ENCODE measurements around the gene NANOS1.
A peak's percentile ranks its signal among the peaks of the same experiment; 100 is the strongest.
"Not testable (repeated sequence)": the region's sequence is repeated elsewhere in the genome, so short reads cannot be mapped to it uniquely, and the experiment has no call there.

Gene NANOS1

DNA sequence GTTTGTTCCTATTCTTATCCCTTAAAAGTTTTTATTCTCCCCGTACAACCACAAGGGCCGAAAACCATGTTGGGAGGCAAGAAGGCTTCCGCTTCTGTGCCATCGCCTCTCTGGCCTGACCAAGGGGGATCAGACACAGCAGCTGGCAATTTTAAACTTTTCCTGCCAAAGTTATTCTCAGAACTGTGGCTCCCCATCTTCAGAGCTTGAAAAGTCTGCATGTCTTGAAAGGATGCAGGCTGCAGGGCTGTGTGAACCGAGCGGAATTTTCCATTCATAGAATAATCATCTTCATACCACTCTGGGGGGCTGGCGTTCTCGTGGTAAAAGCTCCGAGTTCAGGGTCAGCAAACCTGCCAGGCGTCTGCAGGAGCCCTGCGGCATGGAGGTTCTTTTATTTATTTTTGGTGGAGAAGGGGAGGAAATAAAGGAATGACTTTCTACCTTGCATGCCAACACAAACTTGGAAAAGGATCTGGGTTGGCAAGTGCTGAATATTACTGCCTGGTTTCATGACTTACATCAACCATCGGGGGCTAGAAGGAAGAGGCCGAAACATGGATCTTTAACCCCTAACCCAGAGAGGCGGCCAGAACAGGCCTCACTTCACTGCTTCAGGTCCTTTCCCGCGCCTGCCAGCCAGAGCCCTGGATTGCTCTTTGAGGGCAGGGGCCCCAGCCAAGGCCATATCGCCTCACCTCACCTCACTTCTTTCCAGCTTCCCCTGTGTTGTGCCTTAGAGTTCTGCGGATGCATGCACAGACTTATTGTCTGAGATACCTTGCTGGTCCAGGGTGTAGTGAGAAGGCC is 3.0 kb upstream of the NANOS1 start:
- Mint-ChIP-seq H3K36me3 (ENCODE audit: insufficient read depth) (peaks cover 5% of the 10 kb centered on the region), H3K27me3 (no peaks in the 10 kb centered on the region), H3K4me3 (no peak overlapping the region), H3K9me3 (no peaks in the 10 kb centered on the region), H3K4me1 (ENCODE audit: low read depth in 2 of 2) (peaks cover 0 to 5% of the 10 kb centered on the region in 2 donors), H3K27ac (peak overlapping the region in 1 of 2 donors; percentile 13)
- ATAC-seq (replicated peaks) (no peak), DNase-seq (no peak)

DNA sequence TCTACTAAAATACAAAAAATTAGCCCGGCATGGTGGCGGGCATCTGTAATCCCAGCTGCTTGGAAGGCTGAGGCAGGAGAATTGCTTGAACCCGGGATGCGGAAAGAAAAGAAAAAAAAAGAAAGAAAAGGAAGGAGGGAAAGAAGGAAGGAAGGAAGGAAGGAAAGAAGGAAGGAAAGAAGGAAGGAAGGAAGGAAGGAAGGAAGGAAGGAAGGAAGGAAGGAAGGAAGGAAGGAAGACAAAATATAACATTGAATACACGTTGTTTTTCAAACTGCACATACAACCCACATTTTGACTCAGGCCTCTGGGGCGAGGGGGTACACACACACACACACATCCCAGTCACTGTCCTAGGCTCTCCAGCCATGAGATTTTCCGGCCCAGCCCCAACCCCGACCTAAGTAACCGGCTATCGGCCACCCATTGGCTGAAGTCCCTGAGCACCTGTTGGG is 1.0 kb upstream of the NANOS1 start:
- H3K27me3 Mint-ChIP-seq = not testable (repeated sequence)
- Mint-ChIP-seq H3K27ac (peak overlapping the region; percentile 66 to 69), H3K4me3 (peak overlapping the region; percentile 77 to 85)

DNA sequence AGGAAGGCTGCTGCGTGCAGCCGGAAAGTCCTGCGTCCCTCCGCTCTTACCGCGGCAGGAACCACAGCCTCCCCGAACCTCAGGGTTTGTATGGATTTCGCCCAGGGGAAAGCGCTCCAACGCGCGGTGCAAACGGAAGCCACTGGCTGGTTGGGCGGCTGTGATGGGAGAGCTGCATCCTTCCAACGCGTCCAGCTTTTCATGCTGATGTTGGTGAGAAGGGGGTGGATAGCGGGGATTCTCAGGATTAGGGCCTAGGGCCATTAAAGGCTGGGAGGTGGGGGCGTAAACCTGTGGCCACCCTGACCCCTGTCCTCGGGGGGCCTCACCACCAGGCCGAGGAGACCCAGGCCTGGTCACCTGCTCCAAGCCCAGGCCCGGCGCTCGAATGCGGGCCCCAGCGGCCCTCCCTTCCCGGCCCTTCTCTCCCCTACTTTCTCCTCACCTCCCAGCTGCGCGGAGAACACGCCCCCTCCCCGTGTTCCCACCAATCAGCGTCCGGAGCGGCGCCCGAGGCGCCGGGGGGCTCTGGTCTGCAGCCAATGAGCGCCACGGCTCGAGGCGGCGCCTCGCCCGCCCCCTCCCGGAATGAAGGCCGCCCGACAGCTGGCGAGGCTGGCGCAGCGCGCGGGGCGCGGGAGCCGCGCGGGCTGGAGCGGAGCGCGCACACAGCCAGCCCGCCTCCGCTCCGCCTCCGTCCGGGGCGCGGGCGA is 458 bp upstream of the NANOS1 start:
- Mint-ChIP-seq H3K9me3 (no peaks in the 10 kb centered on the region), H3K36me3 (ENCODE audit: insufficient read depth) (peaks cover 17% of the 10 kb centered on the region), H3K4me1 (ENCODE audit: low read depth in 2 of 2) (peaks cover 0 to 10% of the 10 kb centered on the region in 2 donors), H3K27ac (peak overlapping the region in 1 of 2 donors; percentile 69), H3K27me3 (no peaks in the 10 kb centered on the region), H3K4me3 (peak overlapping the region; percentile 77 to 85)
- DNase-seq (peak; percentile 69 to 74 (median 71)), ATAC-seq (replicated peaks) (peak; percentile 76)

More for the DNA sequence above, 1.0 kb upstream of the NANOS1 start:
- not testable (repeated sequence) for ATAC-seq (replicated peaks); H3K9me3 Mint-ChIP-seq; DNase-seq
- Mint-ChIP-seq H3K36me3 (ENCODE audit: insufficient read depth) (peaks cover 12% of the 10 kb centered on the region), H3K4me1 (ENCODE audit: low read depth in 2 of 2) (peaks cover 0 to 10% of the 10 kb centered on the region in 2 donors)

DNA sequence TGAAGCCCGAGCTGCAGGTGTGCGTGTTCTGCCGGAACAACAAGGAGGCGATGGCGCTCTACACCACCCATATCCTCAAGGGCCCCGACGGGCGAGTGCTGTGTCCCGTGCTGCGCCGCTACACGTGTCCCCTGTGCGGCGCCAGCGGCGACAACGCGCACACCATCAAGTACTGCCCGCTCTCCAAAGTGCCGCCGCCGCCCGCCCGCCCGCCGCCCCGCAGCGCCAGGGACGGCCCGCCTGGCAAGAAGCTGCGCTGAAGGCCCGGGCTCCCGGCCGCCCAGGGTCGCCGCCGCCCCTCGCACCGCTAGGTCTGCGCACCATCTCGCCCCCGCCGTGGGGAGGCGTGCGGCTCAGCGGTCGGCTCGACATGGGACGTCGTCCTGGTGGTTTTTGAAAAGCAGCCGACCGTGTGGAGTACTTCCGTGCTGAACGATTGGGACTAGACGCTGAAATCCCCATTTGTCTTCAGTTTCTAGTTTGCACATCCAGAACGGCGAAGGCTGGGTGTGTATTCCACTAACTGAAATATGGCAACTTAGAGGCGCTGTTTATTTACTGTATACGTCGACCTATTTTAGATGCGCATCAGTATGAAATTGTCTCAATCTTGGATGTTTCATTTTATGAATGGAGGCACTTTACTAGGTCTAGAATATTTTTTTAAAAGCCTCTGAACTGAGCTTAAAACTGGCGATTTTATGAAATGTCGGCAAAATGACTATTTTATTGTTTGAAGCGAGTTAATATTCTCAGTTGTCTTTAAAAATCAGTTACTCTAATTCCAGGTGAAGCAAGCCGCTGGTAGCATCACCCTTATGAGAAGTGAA is 1.1 kb downstream of the NANOS1 start:
- H3K4me1 Mint-ChIP-seq (ENCODE audit: low read depth in 2 of 2) = peaks cover 0 to 10% of the 10 kb centered on the region in 2 donors
- no peak overlapping the region for H3K27ac Mint-ChIP-seq
- peaks cover 30% of the 10 kb centered on the region for H3K36me3 Mint-ChIP-seq (ENCODE audit: insufficient read depth)
- ATAC-seq (replicated peaks) (peak; percentile 62), DNase-seq (peak; percentile 25 to 30 (median 29))
- H3K9me3 Mint-ChIP-seq = no peaks in the 10 kb centered on the region
- H3K27me3 Mint-ChIP-seq = no peaks in the 10 kb centered on the region
- peak overlapping the region; percentile 62 to 73 for H3K4me3 Mint-ChIP-seq

DNA sequence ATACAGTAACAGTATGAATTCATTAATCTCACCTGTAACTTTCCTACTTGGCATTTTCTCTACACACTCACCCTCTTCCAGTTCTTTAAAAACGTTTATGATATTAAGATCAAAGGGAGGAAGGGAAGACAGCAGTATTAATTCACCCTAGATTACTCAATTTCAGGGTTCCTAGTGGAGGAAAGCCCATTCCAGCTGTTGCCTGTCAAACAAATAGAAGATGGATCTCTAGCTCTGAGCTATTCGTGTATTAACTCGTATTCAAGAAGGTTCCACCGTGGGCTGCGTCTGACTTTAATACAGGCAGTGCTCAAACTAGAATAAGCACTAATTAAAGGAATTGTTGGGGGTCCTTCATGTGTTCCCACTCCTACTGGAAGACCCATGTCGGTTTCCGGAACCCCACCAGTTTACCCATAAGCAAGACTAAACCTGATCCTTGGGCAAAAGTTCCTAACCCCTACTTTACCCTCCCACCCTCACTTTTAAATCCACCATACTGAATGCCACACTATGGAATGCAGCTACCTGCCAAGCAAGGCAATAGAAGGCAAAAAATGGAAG is 2.1 kb downstream of the NANOS1 start:
- Mint-ChIP-seq H3K27me3 (no peaks in the 10 kb centered on the region), H3K4me3 (no peak overlapping the region), H3K27ac (no peak overlapping the region), H3K9me3 (no peaks in the 10 kb centered on the region), H3K36me3 (ENCODE audit: insufficient read depth) (peaks cover 40% of the 10 kb centered on the region), H3K4me1 (ENCODE audit: low read depth in 2 of 2) (peaks cover 0 to 10% of the 10 kb centered on the region in 2 donors)
- no peak for DNase-seq
- no peak for ATAC-seq (replicated peaks)

DNA sequence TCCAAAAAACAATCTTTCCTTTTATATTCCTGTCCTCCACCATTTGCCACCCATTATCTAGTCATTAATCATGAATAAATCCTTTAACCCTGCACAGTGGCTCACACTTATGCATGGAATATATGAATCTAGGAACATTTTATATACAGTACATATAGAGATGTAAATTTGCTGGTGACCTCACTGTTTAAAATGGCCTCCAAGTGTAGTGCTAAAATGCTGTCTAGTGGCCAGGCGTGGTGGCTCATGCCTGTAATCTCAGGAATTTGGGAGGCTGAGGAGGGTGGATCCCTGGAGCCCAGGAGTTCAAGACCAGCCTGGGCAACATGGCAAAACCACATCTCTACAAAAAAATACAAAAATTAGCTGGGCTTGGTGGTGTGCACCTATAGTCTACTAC is 9.6 kb downstream of the NANOS1 start:
- H3K27ac Mint-ChIP-seq = no peak overlapping the region
- no peak for DNase-seq
- H3K27me3 Mint-ChIP-seq = no peaks in the 10 kb centered on the region

DNA sequence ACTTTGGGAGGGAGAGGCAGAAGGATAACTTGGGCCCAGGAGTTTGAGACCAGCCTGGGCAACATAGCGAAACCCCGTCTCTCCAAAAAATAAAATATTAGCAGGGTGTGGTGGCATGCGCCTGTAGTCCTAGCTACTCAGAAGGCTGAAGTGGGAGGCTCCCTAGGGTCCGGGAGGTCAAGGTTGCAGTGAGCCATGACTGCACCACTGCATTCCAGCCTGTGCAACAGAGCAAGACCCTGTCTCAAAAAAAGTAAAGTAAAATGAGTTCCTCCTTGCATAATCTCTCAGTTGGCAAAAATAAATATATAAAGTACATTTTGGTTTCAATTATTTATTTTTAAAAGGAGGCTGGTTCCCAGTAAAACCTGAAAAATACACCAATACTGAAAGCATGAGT is 11.8 kb downstream of the NANOS1 start:
- Mint-ChIP-seq H3K4me3 (no peak overlapping the region), H3K27ac (no peak overlapping the region), H3K9me3 (no peaks in the 10 kb centered on the region), H3K27me3 (no peaks in the 10 kb centered on the region), H3K4me1 (ENCODE audit: low read depth in 2 of 2) (peaks cover 21 to 26% of the 10 kb centered on the region in 2 donors), H3K36me3 (ENCODE audit: insufficient read depth) (peaks cover 100% of the 10 kb centered on the region)
- ATAC-seq (replicated peaks) = no peak
- DNase-seq = no peak

More for the DNA sequence above, 9.6 kb downstream of the NANOS1 start:
- H3K9me3 Mint-ChIP-seq = no peaks in the 10 kb centered on the region
- H3K36me3 Mint-ChIP-seq (ENCODE audit: insufficient read depth) = peaks cover 98% of the 10 kb centered on the region
- peak overlapping the region in 1 of 2 donors; percentile 9 for H3K4me3 Mint-ChIP-seq
- ATAC-seq (replicated peaks) = no peak
- H3K4me1 Mint-ChIP-seq (ENCODE audit: low read depth in 2 of 2) = peaks cover 16 to 18% of the 10 kb centered on the region in 2 donors

DNA sequence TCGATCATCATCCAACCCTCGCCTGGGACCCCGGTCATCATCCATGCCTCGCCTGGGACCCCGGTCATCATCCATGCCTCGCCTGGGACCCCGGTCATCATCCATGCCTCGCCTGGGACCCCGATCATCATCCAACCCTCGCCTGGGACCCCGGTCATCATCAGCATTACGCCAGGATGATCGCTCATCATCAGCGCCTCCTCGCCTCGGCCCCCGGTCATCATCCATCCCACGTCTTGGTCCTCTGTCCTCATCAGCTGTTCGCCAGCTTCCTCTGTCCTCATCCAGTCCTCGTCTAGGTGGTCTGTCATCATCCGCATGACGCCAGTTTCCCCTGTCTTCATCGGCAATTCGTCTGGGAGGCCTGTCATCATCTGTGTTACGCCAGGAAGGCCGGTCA is 12.7 kb downstream of the NANOS1 start:
- Mint-ChIP-seq H3K36me3 (ENCODE audit: insufficient read depth) (peaks cover 100% of the 10 kb centered on the region), H3K4me3 (peak overlapping the region in 1 of 2 donors; percentile 13), H3K27ac (peak overlapping the region; percentile 33 to 83), H3K4me1 (ENCODE audit: low read depth in 2 of 2) (peaks cover 19 to 33% of the 10 kb centered on the region in 2 donors), H3K27me3 (no peaks in the 10 kb centered on the region), H3K9me3 (no peaks in the 10 kb centered on the region)
- DNase-seq (no peak), ATAC-seq (replicated peaks) (no peak)

DNA sequence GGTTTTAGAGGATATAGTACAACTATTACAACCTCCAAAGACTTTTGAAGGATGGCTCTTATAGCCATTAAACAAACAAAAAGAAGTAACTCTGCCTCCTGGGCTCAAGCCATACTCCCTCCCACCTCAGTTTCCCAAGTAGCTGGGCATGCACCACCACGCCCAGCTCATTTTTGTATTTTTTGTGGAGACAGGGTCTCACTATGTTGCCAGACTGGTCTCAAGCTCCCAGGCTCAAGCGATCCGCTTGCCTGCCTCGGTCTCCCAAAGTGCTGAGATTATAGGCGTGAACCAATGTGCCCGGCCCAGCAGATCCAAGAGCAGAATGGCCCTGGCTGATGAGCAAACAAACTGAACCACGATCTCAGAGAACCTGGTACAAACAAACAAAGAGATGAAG is 16.0 kb downstream of the NANOS1 start:
- Mint-ChIP-seq H3K27ac (no peak overlapping the region), H3K9me3 (no peaks in the 10 kb centered on the region), H3K4me1 (ENCODE audit: low read depth in 2 of 2) (peaks cover 22 to 36% of the 10 kb centered on the region in 2 donors), H3K27me3 (no peaks in the 10 kb centered on the region), H3K36me3 (ENCODE audit: insufficient read depth) (peaks cover 100% of the 10 kb centered on the region), H3K4me3 (no peak overlapping the region)
- DNase-seq (no peak), ATAC-seq (replicated peaks) (no peak)

DNA sequence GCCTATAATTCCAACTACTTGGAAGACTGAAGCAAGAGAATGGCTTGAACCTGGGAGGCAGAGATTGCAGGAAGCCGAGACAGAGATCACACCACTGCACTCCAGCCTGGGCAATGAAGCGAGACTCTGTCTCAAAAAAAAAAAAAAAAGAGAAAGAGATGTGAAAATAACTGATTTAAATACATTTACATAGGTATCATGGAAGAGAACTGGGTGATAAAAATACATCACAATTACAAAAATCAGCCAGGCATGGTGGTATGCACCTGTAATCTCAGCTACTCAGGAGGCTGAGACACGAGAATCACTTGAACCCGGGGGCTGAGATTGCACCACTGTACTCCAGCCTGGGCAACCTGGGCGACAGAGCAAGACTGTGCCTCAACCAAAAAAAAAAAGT is 19.8 kb downstream of the NANOS1 start:
- H3K4me3 Mint-ChIP-seq = no peak overlapping the region
- ATAC-seq (replicated peaks) (no peak), DNase-seq (no peak)
- H3K9me3 Mint-ChIP-seq = no peaks in the 10 kb centered on the region
- H3K27me3 Mint-ChIP-seq = no peaks in the 10 kb centered on the region
- H3K27ac Mint-ChIP-seq = peak overlapping the region in 1 of 2 donors; percentile 49
- peaks cover 16 to 36% of the 10 kb centered on the region in 2 donors for H3K4me1 Mint-ChIP-seq (ENCODE audit: low read depth in 2 of 2)
- peaks cover 100% of the 10 kb centered on the region for H3K36me3 Mint-ChIP-seq (ENCODE audit: insufficient read depth)

DNA sequence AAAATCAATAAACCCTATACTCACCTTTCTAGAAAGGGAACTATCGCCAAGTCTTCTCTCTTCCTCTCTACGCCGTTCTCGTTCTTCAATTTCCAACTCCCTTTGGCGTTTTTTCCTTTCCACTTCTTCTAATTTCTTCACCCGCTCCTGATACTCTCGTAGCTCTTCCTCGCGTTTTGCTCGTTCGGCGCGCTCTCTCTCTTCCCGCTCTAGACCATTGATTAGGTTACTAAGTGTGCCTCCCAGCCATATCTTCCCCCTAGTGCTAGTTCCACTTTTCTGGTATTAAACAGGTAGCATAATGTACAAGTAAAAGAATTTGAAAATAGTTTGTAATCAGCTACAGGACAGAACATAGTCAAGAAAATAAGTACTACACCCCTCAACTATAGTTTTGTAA is 20.3 kb downstream of the NANOS1 start:
- H3K4me1 Mint-ChIP-seq (ENCODE audit: low read depth in 2 of 2) = peaks cover 16 to 36% of the 10 kb centered on the region in 2 donors
- no peak overlapping the region for H3K4me3 Mint-ChIP-seq
- H3K27ac Mint-ChIP-seq = no peak overlapping the region
- DNase-seq (no peak), ATAC-seq (replicated peaks) (no peak)
- H3K27me3 Mint-ChIP-seq = no peaks in the 10 kb centered on the region
- peaks cover 100% of the 10 kb centered on the region for H3K36me3 Mint-ChIP-seq (ENCODE audit: insufficient read depth)
- H3K9me3 Mint-ChIP-seq = no peaks in the 10 kb centered on the region

DNA sequence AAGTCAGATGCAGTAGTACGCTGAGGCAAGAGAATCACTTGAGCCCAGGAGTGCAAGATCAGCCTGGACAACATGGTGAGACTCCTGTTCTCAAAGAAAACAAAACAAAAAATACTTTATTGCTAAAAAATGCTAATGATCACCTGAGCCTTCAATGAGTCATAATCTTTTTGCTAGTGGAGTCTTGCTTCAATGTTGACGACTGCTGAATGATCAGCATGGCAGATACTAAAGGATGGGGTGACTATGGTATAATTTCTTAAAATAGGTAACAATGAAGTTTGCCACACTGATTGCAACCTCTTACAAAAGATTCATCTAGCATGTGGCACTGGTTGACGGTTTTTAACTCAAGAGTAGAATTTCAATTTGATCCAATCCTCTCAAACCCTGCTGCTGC is 22.3 kb downstream of the NANOS1 start:
- Mint-ChIP-seq H3K36me3 (ENCODE audit: insufficient read depth) (peaks cover 98% of the 10 kb centered on the region), H3K9me3 (no peaks in the 10 kb centered on the region), H3K4me3 (no peak overlapping the region), H3K27me3 (no peaks in the 10 kb centered on the region), H3K27ac (no peak overlapping the region), H3K4me1 (ENCODE audit: low read depth in 2 of 2) (peaks cover 11 to 24% of the 10 kb centered on the region in 2 donors)
- DNase-seq (no peak), ATAC-seq (replicated peaks) (no peak)

DNA sequence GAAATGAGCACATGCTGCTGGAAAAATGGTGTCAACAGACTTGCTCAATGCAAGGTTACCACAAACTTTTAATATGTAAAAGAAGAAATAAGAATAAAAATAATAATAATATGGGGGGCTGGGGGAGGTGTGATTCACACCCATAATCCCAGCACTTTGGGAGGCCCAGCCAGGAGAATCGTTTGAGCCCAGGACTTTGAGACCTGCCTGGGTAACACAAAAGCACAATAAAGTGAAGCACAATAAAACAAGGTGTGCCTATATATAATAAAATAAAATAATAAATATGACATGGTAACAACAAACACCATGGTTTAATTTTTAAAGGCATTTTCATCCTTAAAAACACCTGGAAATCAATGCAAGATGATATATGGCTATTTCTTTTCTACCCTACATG is 26.0 kb downstream of the NANOS1 start:
- DNase-seq = no peak
- Mint-ChIP-seq H3K27me3 (no peaks in the 10 kb centered on the region), H3K4me3 (no peak overlapping the region), H3K4me1 (ENCODE audit: low read depth in 2 of 2) (peaks cover 3 to 9% of the 10 kb centered on the region in 2 donors), H3K27ac (no peak overlapping the region), H3K9me3 (no peaks in the 10 kb centered on the region), H3K36me3 (ENCODE audit: insufficient read depth) (peaks cover 98% of the 10 kb centered on the region)
- no peak for ATAC-seq (replicated peaks)

All from effector memory CD8-positive, alpha-beta T cell (primary cell).